Lower leg skin (tissue), 4 donors: ENCODE data around the gene DRGX. TPM values are rescaled to one million over a fixed set of nuclear protein-coding genes. Genes with fewer than 3 reads are reported as not detected.

Source experiments
- DNase-seq, 2 donors: peaks; one replicate each; pipeline ENCODE4 v3.0.0-alpha.2; 2019; ENCODE audit warnings: low spot score in 2 of 2
- H3K4me3 ChIP-seq: fragments of 200-600 bp; sonication (generic); 2 replicates; pipeline ENCODE4 v1.5.1; 2017; ENCODE audit warnings: mild to moderate bottlenecking, low read depth; ENCODE audit not compliant: poor library complexity, severe bottlenecking
- POLR2A ChIP-seq, 2 donors: fragments of 450-650 bp; IDR thresholded peaks; one replicate each; pipeline ENCODE4 v1.6.1; 2016 to 2017; ENCODE audit warnings: antibody characterized with exemption in 2 of 2, mild to moderate bottlenecking in 1 of 2, moderate library complexity in 1 of 2
- WGBS, 2 donors: methylation state at CpG; one replicate each; pipeline ENCODE4 v1.1.5; 2018; 5-methylcytosine and 5-hydroxymethylcytosine counted together
- intact Hi-C: fragments of 100-400 bp; cut with DNase I; formaldehyde crosslinking; loops from one replicate; pipeline ENCODE4 v1.15.0; 2023; ENCODE audit warnings: low total_unique reads
- total RNA-seq, 4 donors: library from RNA; depleted of rRNA; stranded (reverse); fragments of >200 nt; gene quantifications; one replicate each; pipeline ENCODE4 v1.1.0, GENCODE V29; 2016
- TF ChIP-seq, protein P1 (sequence below), 3 donors: fragments of 450-650 bp; IDR thresholded peaks; one replicate each; pipeline ENCODE4 v1.5.1; 2016; ENCODE audit warnings: antibody characterized with exemption in 3 of 3, mild to moderate bottlenecking in 3 of 3, moderate library complexity in 2 of 3

Gene DRGX
- total RNA-seq, 4 donors from 2014 or later, result not detected

- no peak for TF ChIP-seq POLR2A (IDR thresholded peaks at IDR 0.05)
- TF ChIP-seq, protein P1, sequence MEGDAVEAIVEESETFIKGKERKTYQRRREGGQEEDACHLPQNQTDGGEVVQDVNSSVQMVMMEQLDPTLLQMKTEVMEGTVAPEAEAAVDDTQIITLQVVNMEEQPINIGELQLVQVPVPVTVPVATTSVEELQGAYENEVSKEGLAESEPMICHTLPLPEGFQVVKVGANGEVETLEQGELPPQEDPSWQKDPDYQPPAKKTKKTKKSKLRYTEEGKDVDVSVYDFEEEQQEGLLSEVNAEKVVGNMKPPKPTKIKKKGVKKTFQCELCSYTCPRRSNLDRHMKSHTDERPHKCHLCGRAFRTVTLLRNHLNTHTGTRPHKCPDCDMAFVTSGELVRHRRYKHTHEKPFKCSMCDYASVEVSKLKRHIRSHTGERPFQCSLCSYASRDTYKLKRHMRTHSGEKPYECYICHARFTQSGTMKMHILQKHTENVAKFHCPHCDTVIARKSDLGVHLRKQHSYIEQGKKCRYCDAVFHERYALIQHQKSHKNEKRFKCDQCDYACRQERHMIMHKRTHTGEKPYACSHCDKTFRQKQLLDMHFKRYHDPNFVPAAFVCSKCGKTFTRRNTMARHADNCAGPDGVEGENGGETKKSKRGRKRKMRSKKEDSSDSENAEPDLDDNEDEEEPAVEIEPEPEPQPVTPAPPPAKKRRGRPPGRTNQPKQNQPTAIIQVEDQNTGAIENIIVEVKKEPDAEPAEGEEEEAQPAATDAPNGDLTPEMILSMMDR (IDR thresholded peaks at IDR 0.05), result no peak
- no peak for DNase-seq
- intact Hi-C loops, result no loop called here
- WGBS, 2 donors, result 85 to 94% methylated on average over 1 of the region's 1 CpG
- no peak overlapping the region for H3K4me3 ChIP-seq
Measured at GRCh38 chr10:49393301-49393700, 2.6 kb downstream of the DRGX start.

DNA sequence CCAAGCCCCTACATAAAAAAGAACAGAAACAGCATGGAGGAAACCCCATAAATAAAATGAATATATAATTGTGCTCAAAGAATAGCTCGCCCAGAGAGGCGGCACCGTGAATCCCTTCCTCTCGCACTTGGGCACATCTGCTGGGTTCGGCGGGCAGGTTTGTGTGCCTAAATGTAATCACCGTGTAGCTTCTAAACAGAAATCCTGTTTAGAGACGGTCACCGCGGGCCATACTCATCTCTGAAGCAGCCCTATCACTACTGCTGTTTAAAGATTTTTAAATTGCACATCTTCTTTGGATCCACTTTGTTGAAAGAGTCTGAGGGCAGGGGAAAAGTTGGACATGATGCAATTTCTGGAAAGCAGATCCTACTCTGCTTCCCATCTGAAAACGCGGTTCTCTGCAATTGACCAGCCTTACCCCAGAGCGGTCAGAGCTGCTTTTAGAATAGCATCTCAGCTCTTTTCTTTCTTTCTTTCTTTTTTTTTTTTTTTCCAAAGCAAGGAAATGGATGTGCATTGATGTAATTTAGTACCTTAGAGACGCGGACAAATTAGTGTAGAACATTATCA is 6.4 kb downstream of the DRGX start:
- no peak overlapping the region for H3K4me3 ChIP-seq
- TF ChIP-seq, protein P1 (IDR thresholded peaks at IDR 0.05), result no peak
- no peak for TF ChIP-seq POLR2A (IDR thresholded peaks at IDR 0.05)
- WGBS, 2 donors, result 88 to 90% methylated on average over 15 of the region's 15 CpGs
- DNase-seq, result peak in 1 of 2 donors; percentile 78
- intact Hi-C loops, result no loop called here

DNA sequence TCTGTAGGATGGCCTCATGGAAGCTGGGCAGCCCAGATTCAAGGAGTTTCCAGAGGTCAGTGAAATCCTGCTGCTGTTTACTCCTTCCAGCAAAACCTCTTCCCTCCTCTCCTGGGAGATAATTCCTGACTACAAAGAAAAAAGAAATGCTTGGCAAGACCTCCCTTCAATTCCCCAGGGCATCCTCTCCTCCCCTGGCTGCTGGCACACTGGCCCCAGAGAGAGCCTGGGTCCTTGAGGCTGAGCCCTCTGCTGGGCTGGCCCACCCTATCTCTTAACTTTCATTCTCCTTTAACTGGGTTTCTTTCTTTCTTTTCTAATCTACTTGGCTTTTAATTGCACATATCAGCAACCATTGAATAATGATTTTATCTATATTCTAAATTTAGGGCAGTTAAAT is 7.7 kb downstream of the DRGX start:
- no peak for DNase-seq
- H3K4me3 ChIP-seq, result no peak overlapping the region
- intact Hi-C loops, result no loop called here
- TF ChIP-seq, protein P1 (IDR thresholded peaks at IDR 0.05), result no peak
- no peak for TF ChIP-seq POLR2A (IDR thresholded peaks at IDR 0.05)

- H3K4me3 ChIP-seq, result no peak overlapping the region
- TF ChIP-seq, protein P1 (IDR thresholded peaks at IDR 0.05), result no peak
- TF ChIP-seq POLR2A (IDR thresholded peaks at IDR 0.05), result no peak
- intact Hi-C loops, result no loop called here
- 83 to 87% methylated on average over 8 of the region's 8 CpGs for WGBS, 2 donors
- DNase-seq, result peak in 1 of 2 donors; percentile 59
Measured at GRCh38 chr10:49387071-49387470, 8.8 kb downstream of the DRGX start.

- DNase-seq, result peak in 1 of 2 donors; percentile 80
- 82 to 83% methylated on average over 20 to 22 of the region's 22 CpGs for WGBS, 2 donors
Measured at GRCh38 chr10:49385939-49386922, 9.7 kb downstream of the DRGX start.

More at GRCh38 chr10:49385939-49386922, 9.7 kb downstream of the DRGX start:
- TF ChIP-seq, protein P1 (IDR thresholded peaks at IDR 0.05), result no peak
- no peak for TF ChIP-seq POLR2A (IDR thresholded peaks at IDR 0.05)
- intact Hi-C loops, result no loop called here
- H3K4me3 ChIP-seq, result no peak overlapping the region
